Measurements from ENCODE around the gene CXXC5. TPM values are rescaled to one million over a fixed set of nuclear protein-coding genes. Genes with fewer than 3 reads are reported as not detected.

The CXXC5 gene
- total RNA-seq, 1 experiment from 2014 or later = 57.2 TPM

GRCh38 chr5:139651853-139652787, 4.0 kb downstream of the CXXC5 start:
- no peak for TF ChIP-seq CTCF (conservative IDR thresholded peaks at IDR 0.05; ENCODE audit: low read depth, low read length)
- no peak for TF ChIP-seq EZH2 (IDR thresholded peaks at IDR 0.05; ENCODE audit: borderline replicate concordance, low read depth, low read length, poor library complexity, severe bottlenecking)
- intact Hi-C loops (cut with micrococcal nuclease; ENCODE audit: unreplicated experiment) = loop anchor here (5.0 kb wide), 2 partner anchors 45 to 95 kb away; no protein-coding TSS in a partner anchor
- CTCF ChIA-PET = interaction anchor here (1.6 to 1.8 kb wide), 3 partner anchors 15 to 19 kb away, joined by 5 to 13 read pairs (median 6); no protein-coding TSS in a partner anchor
- DNase-seq (ENCODE audit: low spot score) = peak; percentile 92
- H3K4me1 ChIP-seq (ENCODE audit: insufficient read depth, low read length, poor library complexity, severe bottlenecking) = peaks cover 63% of the 10 kb centered on the region
- H3K4me3 ChIP-seq (ENCODE audit: low read depth, low read length, poor library complexity, severe bottlenecking) = peak overlapping the region; percentile 90
- H3K9me3 ChIP-seq (ENCODE audit: low read depth, low read length, poor library complexity, severe bottlenecking) = no peaks in the 10 kb centered on the region
- POLR2A ChIA-PET (ENCODE audit: low non-redundant PET) = interaction anchor here (0.7 kb wide), 1 partner anchor 140 kb away, joined by 3 read pairs; no protein-coding TSS in a partner anchor
- H3K36me3 ChIP-seq (ENCODE audit: insufficient read depth, low read length, poor library complexity, severe bottlenecking) = no peaks in the 10 kb centered on the region
- no peaks in the 10 kb centered on the region for H3K27me3 ChIP-seq (replicated peaks; ENCODE audit: insufficient read depth, low read depth, low read length, poor library complexity)
- no TSS peak for BruUV-seq (replicated peaks)
- H3K27ac ChIP-seq (ENCODE audit: low read depth, low read length, poor library complexity, severe bottlenecking) = peak overlapping the region; percentile 58

GRCh38 chr5:139652788-139653241, 4.7 kb downstream of the CXXC5 start:
- Histone ChIP-seq H3K27me3 (replicated peaks; ENCODE audit: insufficient read depth, low read depth, low read length, poor library complexity) (no peaks in the 10 kb centered on the region), H3K4me3 (ENCODE audit: low read depth, low read length, poor library complexity, severe bottlenecking) (peak overlapping the region; percentile 90), H3K36me3 (ENCODE audit: insufficient read depth, low read length, poor library complexity, severe bottlenecking) (no peaks in the 10 kb centered on the region), H3K4me1 (ENCODE audit: insufficient read depth, low read length, poor library complexity, severe bottlenecking) (peaks cover 65% of the 10 kb centered on the region), H3K9me3 (ENCODE audit: low read depth, low read length, poor library complexity, severe bottlenecking) (no peaks in the 10 kb centered on the region), H3K27ac (ENCODE audit: low read depth, low read length, poor library complexity, severe bottlenecking) (peak overlapping the region; percentile 58)
- TF ChIP-seq CTCF (conservative IDR thresholded peaks at IDR 0.05; ENCODE audit: low read depth, low read length) (no peak), EZH2 (IDR thresholded peaks at IDR 0.05; ENCODE audit: borderline replicate concordance, low read depth, low read length, poor library complexity, severe bottlenecking) (no peak)
- intact Hi-C loops (cut with micrococcal nuclease; ENCODE audit: unreplicated experiment) = loop anchor here (5.0 kb wide), 2 partner anchors 44 to 94 kb away; no protein-coding TSS in a partner anchor
- ChIA-PET POLR2A (ENCODE audit: low non-redundant PET) (no interaction called here), CTCF (interaction anchor here (1.6 kb wide), 1 partner anchor 19 kb away, joined by 5 read pairs; no protein-coding TSS in a partner anchor)
- BruUV-seq (replicated peaks) = no TSS peak
- no peak for DNase-seq (ENCODE audit: low spot score)

- Histone ChIP-seq H3K27ac (ENCODE audit: low read depth, low read length, poor library complexity, severe bottlenecking) (peak overlapping the region; percentile 58), H3K4me3 (ENCODE audit: low read depth, low read length, poor library complexity, severe bottlenecking) (peak overlapping the region; percentile 90), H3K36me3 (ENCODE audit: insufficient read depth, low read length, poor library complexity, severe bottlenecking) (no peaks in the 10 kb centered on the region), H3K27me3 (replicated peaks; ENCODE audit: insufficient read depth, low read depth, low read length, poor library complexity) (no peaks in the 10 kb centered on the region), H3K4me1 (ENCODE audit: insufficient read depth, low read length, poor library complexity, severe bottlenecking) (peaks cover 72% of the 10 kb centered on the region), H3K9me3 (ENCODE audit: low read depth, low read length, poor library complexity, severe bottlenecking) (no peaks in the 10 kb centered on the region)
- intact Hi-C loops (cut with micrococcal nuclease; ENCODE audit: unreplicated experiment) = loop anchor here (5.0 kb wide), 2 partner anchors 44 to 94 kb away; no protein-coding TSS in a partner anchor
- CTCF ChIA-PET = interaction anchor here (0.6 to 1.6 kb wide), 2 partner anchors 20 to 80 kb away, joined by 5 to 11 read pairs; no protein-coding TSS in a partner anchor
- POLR2A ChIA-PET (ENCODE audit: low non-redundant PET) = no interaction called here
- TF ChIP-seq EZH2 (IDR thresholded peaks at IDR 0.05; ENCODE audit: borderline replicate concordance, low read depth, low read length, poor library complexity, severe bottlenecking) = no peak
- TF ChIP-seq CTCF (conservative IDR thresholded peaks at IDR 0.05; ENCODE audit: low read depth, low read length) = no peak
- peak; percentile 77 for DNase-seq (ENCODE audit: low spot score)
- no TSS peak for BruUV-seq (replicated peaks)
Observed at GRCh38 chr5:139653616-139654015, 5.5 kb downstream of the CXXC5 start.
